HepG2 (cell line): ENCODE results near the gene KAT6B.

Experiments used
- HNRNPL ChIP-seq: fragments of 200-400 bp; formaldehyde crosslinking; IDR thresholded peaks from 2 replicates; pipeline ENCODE4 v1.6.1; 2017; ENCODE audit warnings: mild to moderate bottlenecking, low read depth, low read length
- MYC ChIP-seq: sonication (generic); formaldehyde crosslinking; IDR thresholded peaks from 2 replicates; pipeline ENCODE4 v1.9.0; 2021; ENCODE audit warnings: missing genetic modification reagents, borderline replicate concordance
- POLR2A ChIP-seq, 2 experiments: IDR thresholded peaks; 2 replicates each; pipeline ENCODE4 v1.6.1; 2011; ENCODE audit warnings: low read depth in 2 of 2, low read length in 2 of 2, mild to moderate bottlenecking in 1 of 2, moderate library complexity in 1 of 2; ENCODE audit not compliant: insufficient read depth in 1 of 2
- PRDM15 ChIP-seq: sonication (generic); formaldehyde crosslinking; IDR thresholded peaks from 2 replicates; pipeline ENCODE4 v1.4.0; 2020; ENCODE audit warnings: missing genetic modification reagents
- TCF7L2 ChIP-seq: IDR thresholded peaks from 2 replicates; pipeline ENCODE4 v1.6.1; 2011; ENCODE audit warnings: mild to moderate bottlenecking, low read depth, low read length, moderate library complexity
- ZBTB8A ChIP-seq: sonication (generic); formaldehyde crosslinking; IDR thresholded peaks from 2 replicates; pipeline ENCODE4 v1.4.0; 2020; ENCODE audit warnings: mild to moderate bottlenecking, low read depth, missing genetic modification reagents, borderline replicate concordance

- TF ChIP-seq HNRNPL (no peak), POLR2A (IDR thresholded peaks at IDR 0.05; ENCODE audit: insufficient read depth in 1 of 2, low read depth in 2 of 2, low read length in 2 of 2) (no peak), PRDM15 (CRISPR knock-in tag) (no peak), TCF7L2 (no peak), ZBTB8A (CRISPR knock-in tag) (no peak), MYC (no peak)
These were observed 643 bp downstream of the KAT6B start for GRCh38 chr10:74827045-74827441.
